ENCODE data around the gene BTNL2.

DNA sequence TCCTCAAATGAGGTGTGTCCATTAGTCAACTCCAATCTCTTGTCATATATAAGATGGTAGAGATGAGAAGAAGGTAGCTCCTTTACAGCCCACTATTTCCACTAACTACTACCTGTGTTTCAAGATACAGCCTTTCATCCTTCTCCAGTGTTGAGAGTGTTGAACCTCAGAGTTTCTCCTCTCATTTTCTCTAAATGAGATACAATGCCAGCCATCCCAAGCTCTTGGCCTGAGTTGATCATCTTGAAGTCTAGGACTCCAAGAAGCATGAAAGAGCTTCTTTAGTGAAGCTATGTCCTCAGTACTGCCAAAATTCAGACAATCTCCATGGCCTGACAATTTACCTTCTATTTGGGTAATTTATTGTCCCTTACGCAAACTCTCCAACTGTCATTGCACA lies 32.2 kb upstream of the BTNL2 start:
- no peak for TF ChIP-seq POLR2A (IDR thresholded peaks at IDR 0.05; ENCODE audit: extremely low read depth, insufficient read length)
- TF ChIP-seq, protein P1, sequence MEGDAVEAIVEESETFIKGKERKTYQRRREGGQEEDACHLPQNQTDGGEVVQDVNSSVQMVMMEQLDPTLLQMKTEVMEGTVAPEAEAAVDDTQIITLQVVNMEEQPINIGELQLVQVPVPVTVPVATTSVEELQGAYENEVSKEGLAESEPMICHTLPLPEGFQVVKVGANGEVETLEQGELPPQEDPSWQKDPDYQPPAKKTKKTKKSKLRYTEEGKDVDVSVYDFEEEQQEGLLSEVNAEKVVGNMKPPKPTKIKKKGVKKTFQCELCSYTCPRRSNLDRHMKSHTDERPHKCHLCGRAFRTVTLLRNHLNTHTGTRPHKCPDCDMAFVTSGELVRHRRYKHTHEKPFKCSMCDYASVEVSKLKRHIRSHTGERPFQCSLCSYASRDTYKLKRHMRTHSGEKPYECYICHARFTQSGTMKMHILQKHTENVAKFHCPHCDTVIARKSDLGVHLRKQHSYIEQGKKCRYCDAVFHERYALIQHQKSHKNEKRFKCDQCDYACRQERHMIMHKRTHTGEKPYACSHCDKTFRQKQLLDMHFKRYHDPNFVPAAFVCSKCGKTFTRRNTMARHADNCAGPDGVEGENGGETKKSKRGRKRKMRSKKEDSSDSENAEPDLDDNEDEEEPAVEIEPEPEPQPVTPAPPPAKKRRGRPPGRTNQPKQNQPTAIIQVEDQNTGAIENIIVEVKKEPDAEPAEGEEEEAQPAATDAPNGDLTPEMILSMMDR (IDR thresholded peaks at IDR 0.05; ENCODE audit: low read depth, low read length) = no peak
